GM21447 (cell line): ENCODE data around the gene SLC44A1.

ENCODE experiments used
- ATAC-seq: cut with Tn5 transposase; IDR thresholded peaks from one replicate; pipeline ENCODE4 v1.9.1; 2021; ENCODE audit not compliant: unreplicated experiment

SLC44A1 gene

GRCh38 chr9:105244003-105244733 lies at the start of gene SLC44A1:
TSS of gene SLC44A1 (plus strand) at chr9:105244651. CDS start at chr9:105244869, 218 bp downstream.
- ATAC-seq: peak; percentile 77

- no peak for ATAC-seq
Observed at GRCh38 chr9:105195259-105195658, 49.2 kb upstream of the SLC44A1 start.

- ATAC-seq: no peak
Observed at GRCh38 chr9:105198023-105198422, 46.4 kb upstream of the SLC44A1 start.

GRCh38 chr9:105198865-105199264 lies 45.6 kb upstream of the SLC44A1 start:
- no peak for ATAC-seq

- ATAC-seq: no peak
Observed at GRCh38 chr9:105204416-105204815, 40.0 kb upstream of the SLC44A1 start.

- ATAC-seq: no peak
Observed at GRCh38 chr9:105205787-105206495, 38.5 kb upstream of the SLC44A1 start.

- ATAC-seq: no peak
Observed at GRCh38 chr9:105206496-105206820, 38.0 kb upstream of the SLC44A1 start.

GRCh38 chr9:105206821-105207699 lies 37.4 kb upstream of the SLC44A1 start:
- ATAC-seq: no peak

- no peak for ATAC-seq
Observed at GRCh38 chr9:105216440-105217178, 27.8 kb upstream of the SLC44A1 start.

GRCh38 chr9:105218673-105219072 lies 25.8 kb upstream of the SLC44A1 start:
- ATAC-seq: no peak

- ATAC-seq: no peak
Observed at GRCh38 chr9:105219291-105219805, 25.1 kb upstream of the SLC44A1 start.

GRCh38 chr9:105220451-105220850 lies 24.0 kb upstream of the SLC44A1 start:
- no peak for ATAC-seq

GRCh38 chr9:105223544-105224140 lies 20.8 kb upstream of the SLC44A1 start:
- no peak for ATAC-seq

GRCh38 chr9:105226055-105226454 lies 18.4 kb upstream of the SLC44A1 start:
- no peak for ATAC-seq

GRCh38 chr9:105232207-105232606 lies 12.2 kb upstream of the SLC44A1 start:
- ATAC-seq: no peak

GRCh38 chr9:105233873-105234272 lies 10.6 kb upstream of the SLC44A1 start:
- ATAC-seq: no peak

GRCh38 chr9:105236261-105236660 lies 8.2 kb upstream of the SLC44A1 start:
- no peak for ATAC-seq

- no peak for ATAC-seq
Observed at GRCh38 chr9:105237246-105237645, 7.2 kb upstream of the SLC44A1 start.

- ATAC-seq: no peak
Observed at GRCh38 chr9:105238302-105238701, 6.1 kb upstream of the SLC44A1 start.

GRCh38 chr9:105241356-105242043 lies 3.0 kb upstream of the SLC44A1 start:
- ATAC-seq: no peak
